Hypothalamus (tissue), 51 donors: ENCODE results near the gene ALG11.
A peak's percentile ranks its signal among the peaks of the same experiment; 100 is the strongest.
"Not testable (repeated sequence)": the region's sequence is repeated elsewhere in the genome, so short reads cannot be mapped to it uniquely, and the experiment has no call there.

Experiments used
- DNase-seq, 51 donors: peaks; one replicate each; lab custom pipeline; 2025; lab: John Stamatoyannopoulos, UW

ALG11 gene, protein sequence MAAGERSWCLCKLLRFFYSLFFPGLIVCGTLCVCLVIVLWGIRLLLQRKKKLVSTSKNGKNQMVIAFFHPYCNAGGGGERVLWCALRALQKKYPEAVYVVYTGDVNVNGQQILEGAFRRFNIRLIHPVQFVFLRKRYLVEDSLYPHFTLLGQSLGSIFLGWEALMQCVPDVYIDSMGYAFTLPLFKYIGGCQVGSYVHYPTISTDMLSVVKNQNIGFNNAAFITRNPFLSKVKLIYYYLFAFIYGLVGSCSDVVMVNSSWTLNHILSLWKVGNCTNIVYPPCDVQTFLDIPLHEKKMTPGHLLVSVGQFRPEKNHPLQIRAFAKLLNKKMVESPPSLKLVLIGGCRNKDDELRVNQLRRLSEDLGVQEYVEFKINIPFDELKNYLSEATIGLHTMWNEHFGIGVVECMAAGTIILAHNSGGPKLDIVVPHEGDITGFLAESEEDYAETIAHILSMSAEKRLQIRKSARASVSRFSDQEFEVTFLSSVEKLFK

DNA sequence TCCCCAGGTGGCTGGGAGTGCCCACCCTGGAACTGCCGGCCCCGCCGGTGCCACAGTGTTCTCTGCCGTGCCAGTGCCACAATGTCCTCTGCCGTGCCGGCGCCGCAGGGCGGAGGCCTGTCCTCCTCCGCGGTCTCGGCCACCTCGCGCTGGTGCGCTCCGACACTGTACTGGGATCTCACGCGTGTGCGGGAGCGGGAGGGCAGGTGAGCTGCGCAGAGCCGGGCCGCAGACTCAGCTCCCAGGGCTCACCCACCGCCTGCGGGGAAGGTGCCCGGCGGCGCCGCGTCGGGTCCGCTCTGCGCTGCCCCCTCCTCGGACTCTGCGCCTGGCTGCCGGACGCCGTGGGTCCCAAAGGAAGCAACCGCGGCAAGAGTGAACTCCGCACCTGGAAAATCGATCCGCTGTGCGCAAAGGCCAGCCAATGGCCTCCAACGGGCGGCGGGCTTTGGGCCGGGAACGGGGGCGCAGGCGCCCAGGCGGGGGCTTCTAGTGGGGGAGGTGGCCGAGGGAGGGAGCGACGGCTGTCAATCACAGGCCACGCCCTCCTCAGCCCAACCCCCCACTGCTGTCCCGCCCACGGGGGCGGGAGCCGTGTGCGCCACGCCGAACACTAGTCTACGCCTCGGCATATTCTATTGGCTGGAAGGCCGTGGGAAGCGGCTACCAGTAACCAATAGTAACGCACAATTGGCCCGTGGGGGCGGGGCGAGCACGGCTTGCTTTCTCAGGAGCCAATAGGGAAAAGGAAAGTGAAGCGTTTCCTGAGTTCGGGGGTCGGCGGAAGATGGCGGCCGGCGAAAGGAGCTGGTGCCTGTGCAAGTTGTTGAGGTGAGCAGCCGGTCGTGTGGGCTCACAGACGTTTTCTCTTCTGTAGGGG lies at the start of gene ALG11:
Gene ALG11 (plus strand): TSS at position 767 of the 880 bp plus-strand sequence. CDS start 21 bp downstream, at position 788.
- DNase-seq = peak; percentile 81 to 99 (median 97)

DNA sequence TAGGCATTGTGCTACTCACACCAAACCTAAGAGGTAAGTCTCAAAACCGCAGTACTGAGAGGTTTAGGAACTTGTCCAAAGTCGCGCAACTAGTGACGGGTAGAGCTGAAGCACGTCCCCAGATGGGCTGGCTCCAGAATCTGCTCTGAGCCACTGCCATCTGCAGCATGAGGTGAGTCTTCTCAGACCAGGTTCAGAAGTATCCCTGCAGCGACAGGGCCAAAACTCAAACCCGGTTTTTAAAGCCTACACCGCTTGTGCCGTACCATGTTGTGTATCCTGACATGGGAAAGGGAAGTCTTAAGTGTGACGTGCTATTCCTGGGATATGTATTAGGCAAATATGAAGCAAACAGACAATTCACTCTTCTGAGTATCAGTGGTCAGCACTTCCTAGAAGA lies 46.0 kb upstream of the ALG11 start:
- no peak for DNase-seq

DNA sequence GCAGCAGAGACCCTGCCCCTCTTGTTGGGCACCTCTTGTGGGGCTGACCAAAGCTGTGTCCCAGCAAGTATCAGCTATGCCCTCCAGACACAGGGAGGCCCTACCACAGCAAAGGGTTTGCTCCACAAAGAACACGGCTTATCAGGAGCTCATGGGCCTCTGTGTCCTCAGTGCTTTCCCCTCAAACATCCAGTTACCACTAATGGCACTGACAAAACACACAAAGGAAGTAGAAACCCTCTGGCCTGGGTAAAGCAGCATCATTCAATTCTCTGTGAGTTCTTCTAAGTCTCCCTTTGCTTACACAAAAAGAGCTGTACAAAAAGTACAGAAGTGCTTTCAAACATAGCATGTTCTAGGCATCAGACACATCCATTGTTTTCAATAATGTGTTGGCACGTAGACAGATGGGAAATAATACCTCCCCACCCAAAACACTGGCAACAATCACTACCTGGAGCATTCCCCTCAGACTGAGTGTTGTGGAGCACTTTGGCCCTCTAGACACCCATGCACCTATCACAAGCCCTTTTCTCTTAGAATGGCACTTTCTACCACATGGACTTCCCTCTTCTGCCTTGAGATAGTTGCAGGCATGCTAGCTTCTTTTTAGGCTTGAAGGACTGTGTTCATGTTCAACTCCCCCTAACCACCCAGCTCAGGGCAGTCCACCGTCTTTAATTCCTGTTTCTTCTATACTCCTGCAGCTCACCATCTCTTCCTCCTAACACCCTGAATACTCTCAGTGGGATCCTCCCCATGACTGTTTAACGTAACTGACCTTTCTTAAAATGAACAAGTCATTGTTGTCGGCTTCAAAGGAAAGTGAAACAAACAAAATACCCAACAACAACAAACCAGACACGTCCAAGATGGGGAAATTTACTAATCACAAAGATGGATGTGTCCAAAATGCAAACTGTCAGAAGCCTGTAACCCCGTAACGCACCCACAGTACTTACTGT lies 44.4 kb upstream of the ALG11 start:
- DNase-seq = no peak

DNA sequence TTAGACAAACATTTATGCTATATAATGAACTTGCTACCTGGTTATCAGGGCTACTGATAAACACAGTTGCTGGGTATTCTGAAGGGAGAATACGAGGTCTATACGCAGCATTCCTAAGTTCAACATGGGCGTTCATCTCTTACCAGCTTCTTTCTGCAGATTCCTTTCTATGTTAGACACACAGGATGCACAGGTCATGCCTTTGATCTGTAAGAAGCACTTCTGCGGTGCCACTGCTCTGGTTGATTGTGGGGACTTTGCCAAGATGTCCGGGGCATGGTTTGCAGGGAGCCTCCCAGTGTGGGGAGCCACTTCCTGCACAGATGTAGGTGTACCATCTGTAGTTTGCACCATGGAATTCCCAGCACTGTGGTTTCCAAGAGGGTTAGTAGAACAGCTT lies 41.8 kb upstream of the ALG11 start:
- DNase-seq = no peak

DNA sequence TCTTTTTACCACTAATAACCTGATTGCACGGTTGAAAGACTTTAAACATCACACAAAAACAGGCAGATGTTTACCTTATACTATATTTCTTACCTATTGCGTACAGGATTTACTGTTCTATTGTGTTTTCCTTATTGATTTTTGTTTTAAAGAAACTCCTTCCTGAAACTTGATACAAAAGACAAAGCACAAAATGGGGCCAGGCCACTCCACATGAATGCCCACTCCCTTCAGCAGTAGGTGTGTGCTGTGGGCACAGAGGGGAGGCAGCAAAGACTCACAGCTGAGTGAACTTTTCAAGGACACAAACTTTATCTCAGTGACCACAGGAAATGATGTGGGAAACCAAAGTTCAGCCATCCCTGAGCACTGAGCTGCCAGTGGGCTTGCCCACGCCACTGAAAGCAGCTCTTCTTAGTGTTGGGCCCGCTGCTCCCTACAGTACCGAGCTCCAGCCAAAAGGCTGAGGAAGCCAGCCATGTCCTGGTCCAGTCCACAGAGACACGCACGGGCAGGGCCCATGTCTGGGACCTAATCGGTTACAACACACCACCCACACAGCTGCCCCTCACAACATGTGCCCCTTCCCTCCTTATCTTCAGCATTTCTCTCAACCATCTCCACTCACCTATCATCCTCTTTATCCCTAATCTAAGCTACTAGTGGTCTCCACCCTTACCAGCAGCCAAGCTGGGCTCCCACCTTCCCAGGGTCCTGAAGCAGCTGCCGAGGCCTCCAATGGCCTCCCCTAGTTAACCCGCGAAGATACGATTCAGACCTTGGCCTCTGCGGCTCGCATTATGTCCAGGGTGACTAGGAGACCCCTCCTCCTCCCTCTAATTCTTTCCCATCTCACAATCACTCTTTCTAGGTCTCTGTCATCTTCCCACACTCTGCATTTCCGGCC lies 40.4 kb upstream of the ALG11 start:
- no peak for DNase-seq

DNA sequence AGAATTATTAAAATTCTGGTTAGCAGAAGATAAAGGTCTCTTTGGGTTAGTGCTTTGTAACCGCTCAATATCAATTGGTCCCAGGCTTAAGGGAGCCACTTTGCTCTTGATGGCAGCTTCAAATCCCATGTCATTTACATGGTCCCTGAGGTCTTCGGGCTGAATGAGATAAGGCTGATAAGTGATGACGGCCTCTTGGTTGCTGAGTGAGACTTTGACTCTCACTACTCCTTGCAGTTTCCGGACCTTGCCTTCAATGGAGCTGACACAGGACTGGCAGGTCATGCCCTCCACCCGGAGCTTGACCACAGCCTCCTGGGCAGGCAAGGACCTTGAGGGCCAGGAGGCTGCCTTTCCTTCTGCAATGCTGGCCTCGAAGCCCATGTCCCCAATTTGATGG lies 37.7 kb upstream of the ALG11 start:
- DNase-seq = no peak

DNA sequence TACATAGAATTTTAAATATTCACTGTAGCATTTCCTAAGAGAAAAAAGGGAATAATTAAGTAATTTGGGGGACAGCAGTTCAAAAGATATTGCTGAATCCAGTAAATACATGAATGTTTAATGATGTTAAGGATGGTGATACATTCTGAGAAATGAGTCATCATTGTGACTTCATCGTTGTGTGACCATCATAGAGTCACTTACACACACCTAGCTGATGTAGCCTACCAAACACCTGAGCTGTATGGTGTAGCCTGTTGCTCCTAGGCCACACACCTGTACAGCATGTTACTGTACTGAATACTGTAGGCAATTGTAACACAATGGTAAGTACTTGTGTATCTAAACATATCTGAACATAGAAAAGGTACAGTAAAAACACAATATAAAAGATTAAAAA lies 35.8 kb upstream of the ALG11 start:
- no peak for DNase-seq

DNA sequence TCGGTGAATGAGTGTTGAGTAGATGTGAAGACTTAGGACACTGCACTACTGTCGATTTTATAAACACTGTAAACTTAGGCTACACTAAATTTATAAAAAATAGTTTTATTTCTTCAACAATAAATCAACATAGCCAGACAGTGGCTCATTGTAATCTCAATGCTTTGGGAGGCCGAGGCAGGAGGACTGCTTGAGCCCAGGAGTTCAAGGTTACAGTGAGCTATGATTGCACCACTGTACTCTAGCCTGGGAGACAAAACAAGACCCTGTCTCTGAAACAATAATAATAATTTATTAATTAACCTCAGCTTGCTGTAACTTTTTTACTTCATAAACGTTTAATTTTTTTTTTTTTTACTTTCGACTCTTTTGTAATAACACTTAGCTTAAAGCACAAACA lies 35.3 kb upstream of the ALG11 start:
- no peak for DNase-seq

DNA sequence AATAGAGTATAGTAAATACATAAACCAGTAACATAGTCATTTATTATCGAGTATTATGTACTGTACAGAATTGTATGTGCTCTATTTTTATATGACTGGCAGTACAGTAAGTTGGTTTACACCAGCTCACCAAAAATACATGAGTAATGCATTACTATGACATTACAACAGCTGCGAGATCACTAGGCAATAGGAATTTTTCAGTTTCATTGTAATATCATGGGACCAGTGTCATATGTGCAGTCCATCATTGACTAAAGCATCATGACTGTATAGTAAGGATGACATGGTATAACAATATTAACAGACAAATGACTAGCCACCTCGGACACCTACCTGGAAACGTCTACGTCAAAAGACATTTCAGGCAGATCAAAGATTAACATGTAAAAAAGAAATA lies 34.6 kb upstream of the ALG11 start:
- DNase-seq = no peak

DNA sequence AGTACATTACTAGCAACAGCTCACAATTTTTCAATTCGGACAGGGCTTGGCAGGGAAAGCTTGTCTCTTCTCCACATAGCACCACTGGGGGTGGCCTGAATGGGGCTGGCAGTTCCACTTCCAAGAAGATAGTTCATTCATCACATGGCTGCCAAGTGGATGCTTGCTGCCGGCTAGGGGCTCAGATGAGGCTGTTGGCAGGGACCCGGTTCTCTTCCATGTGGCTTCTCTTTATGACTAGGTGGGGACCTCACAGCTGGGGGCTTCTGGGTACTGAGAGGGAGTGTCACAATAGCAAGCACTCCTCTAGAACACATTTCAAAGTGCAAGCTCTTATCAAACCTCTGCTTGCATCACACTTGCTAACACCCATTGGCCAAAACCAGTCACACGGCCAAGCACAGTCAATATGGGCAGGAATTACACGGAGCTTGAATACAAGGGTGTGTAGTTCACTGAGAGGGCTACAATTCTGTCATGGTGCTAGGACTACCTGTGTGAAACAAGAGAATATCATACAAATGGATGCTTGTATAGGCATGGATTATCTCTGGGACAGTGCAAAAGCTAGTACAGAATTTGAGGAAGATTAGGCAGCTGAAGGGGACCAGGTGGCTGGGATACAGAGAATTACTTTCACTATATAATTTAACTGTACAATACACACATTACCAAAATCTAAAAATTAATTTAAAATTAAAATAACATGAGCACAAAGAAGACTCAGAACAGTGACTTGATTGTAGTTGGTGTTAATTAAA lies 33.2 kb upstream of the ALG11 start:
- no peak for DNase-seq

DNA sequence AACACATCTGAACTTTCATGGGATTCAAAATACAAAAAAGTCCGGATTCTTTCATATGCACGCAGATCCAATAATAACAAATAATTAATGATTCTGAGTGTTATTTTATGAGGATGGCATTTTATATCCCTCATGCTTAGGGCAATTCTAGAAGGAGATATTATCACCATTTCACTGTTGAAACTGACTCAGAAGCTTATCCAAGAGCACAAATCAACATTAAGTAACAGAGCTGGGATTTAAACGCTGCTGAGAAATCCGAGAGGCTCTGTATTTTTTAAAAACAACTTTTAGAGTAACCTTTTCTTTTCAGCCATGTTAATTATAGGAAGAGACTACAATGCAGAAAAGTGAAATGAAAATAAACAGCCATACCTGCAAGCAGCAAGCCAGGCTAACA lies 31.3 kb upstream of the ALG11 start:
- DNase-seq = no peak

DNA sequence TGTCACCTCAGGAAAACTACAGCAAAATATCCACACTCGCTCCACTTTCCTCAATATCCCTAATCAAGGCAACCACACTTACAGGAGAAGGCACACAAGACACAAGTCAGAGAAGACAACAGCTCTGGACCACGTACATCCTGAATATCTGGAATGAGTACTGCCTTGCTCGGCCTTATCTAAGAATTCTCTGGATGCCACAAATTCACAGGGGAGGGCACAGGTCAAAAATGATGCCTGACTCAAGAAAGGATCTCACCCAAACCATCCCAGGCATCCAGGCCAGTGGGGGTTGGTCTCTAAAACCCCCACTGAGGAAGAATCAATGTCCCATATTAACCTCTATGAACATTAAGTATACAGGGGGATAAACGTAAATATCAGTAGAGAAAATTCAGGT lies 30.8 kb upstream of the ALG11 start:
- DNase-seq = no peak

DNA sequence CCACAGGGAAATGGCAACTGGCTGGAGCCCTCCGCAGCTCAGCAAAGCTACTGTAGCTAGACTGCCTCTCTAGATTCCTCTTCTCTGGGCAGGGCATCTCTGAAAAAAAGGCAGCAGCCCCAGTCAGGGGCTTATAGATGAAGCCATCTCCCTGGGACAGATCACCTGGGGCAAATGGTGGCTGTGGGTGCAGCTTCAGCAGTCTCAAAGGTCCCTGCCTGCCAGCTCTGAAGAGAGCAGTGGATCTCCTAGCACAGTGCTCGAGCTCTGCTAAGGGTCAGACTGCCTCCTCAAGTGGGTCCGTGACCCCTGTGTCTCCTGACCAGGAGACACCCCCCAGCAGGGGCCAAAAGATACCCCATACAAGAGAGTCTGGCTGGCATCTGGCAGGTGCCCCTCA lies 28.9 kb upstream of the ALG11 start:
- DNase-seq = not testable (repeated sequence)

DNA sequence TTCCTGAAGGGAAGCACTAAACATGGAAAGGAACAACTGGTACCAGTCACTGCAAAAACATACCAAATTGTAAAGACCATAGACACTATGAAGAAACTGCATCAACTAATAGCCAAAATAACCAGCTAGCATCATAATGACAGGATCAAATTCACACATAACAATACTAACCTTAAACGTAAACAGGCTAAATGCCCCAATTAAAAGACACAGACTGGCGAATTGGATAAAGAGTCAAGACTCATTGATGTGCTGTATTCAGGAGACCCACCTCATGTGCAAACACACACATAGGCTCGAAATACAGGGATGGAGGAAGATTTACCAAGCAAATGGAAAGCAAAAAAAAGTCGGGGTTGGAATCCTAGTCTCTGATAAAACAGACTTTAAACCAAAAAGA lies 27.3 kb upstream of the ALG11 start:
- DNase-seq = not testable (repeated sequence)

DNA sequence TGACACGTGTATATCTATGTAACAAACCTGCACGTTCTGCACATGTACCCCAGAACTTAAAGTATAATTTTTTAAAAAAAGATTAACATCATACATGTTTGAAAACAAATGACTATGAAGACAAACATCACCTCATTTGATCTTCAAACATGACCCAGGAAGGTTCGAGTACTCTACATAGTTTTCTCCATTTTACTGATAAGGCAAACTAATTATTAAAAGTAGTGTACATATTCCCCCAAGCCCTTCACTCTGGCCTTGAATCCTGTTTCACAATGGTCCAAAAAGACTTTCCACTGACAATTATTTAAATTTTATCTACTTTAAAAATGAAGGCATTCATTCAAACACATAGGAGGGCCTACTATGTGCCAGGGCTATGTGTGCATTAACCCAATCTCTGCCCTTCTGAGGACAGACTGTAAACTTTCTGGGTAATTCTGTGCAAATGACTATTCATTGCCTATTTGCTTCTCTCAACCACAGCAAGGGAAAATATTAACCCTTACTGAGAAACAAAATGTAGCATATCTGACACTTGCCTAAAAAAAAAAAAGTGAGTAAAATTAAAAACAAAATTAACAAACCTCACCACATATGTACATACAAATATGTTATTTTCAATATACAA lies 23.1 kb upstream of the ALG11 start:
- DNase-seq = no peak

DNA sequence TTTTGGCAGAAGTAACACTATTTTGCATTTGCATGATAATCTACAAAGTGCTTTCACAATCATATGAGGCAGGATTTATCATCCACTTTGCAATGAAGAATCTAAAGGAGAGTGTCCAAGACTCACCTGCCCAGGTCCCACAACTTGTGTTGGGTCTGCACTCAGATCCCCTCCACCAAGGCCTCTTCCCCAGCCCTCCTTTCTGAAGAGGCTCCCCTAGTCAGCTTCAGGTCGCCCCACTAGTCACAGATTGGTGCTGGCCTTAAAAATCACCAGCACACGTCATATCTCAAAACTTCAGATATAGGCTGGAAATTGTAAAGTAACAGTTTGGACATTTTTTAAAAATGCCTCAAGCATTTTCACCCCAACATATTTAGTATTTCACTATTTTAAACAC lies 18.5 kb upstream of the ALG11 start:
- DNase-seq = no peak

DNA sequence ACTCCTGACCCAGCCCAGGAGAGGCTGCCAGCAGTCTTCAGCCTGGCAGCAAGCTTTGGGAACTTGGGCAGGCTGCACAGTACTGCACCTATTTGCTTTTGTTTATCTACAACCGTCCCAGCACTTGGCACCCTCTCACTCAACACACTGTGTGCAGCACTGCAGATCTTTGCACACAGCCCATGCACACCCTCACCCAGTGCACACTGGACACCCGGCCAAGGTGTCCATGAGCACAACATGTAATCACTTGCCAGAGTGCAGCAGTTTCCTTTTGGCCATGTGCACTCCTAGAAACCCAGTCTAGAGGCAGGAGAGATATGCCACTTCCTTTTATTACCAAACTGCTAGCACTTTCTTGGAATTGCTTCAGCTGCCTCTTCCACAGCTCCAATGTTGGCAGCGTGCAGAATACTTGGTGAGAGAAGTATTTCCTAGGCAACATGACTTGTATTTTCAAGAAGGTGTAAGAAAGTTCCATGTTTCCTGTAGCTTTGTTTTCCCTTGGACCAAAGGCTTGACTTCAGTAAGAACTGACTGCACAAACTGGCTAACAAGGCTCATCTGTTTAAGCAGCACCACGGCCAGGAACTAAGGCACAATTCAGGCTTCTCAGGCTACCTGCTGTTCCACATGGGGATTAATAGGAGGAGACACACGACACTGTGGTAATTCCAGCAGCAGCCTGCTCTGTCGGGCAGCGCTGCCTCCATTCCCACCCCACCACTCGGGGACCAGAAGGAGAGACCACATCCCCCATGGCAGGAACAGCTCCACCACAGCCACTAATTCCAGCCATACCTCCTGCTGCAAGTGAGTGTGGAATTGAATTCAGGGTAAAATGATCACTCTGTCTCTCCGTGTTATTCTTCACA lies 16.3 kb upstream of the ALG11 start:
- DNase-seq = peak in 13 of 51 donors; percentile 2 to 50 (median 19)
